Measurements from ENCODE around the gene ALG6. TPM values are rescaled to one million over a fixed set of nuclear protein-coding genes. Genes with fewer than 3 reads are reported as not detected.

ALG6 gene
- total and polyA plus RNA-seq, 2 experiments from 2014 or later = 8.3 to 15.0 TPM

- peaks cover 100% of the 10 kb centered on the region for H3K27me3 ChIP-seq
- no peak overlapping the region for H3K4me3 ChIP-seq
- H3K9me3 ChIP-seq (ENCODE audit: low read depth) = no peaks in the 10 kb centered on the region
- H3K4me1 ChIP-seq (ENCODE audit: low read depth) = no peaks in the 10 kb centered on the region
- H3K36me3 ChIP-seq = no peaks in the 10 kb centered on the region
- H3K27ac ChIP-seq = no peak overlapping the region
- peak; percentile 76 to 77 for DNase-seq (ENCODE audit: low read depth in 1 of 2, low spot score in 1 of 2)
- TF ChIP-seq CTCF (IDR thresholded peaks at IDR 0.05; ENCODE audit: low read depth, low read length) = peak; percentile 78
These were observed 39.9 kb upstream of the ALG6 start for GRCh38 chr1:63327417-63328054.

GRCh38 chr1:63328122-63328521, 39.3 kb upstream of the ALG6 start:
- Histone ChIP-seq H3K27ac (no peak overlapping the region), H3K4me1 (ENCODE audit: low read depth) (no peaks in the 10 kb centered on the region), H3K27me3 (peaks cover 100% of the 10 kb centered on the region), H3K36me3 (no peaks in the 10 kb centered on the region), H3K9me3 (ENCODE audit: low read depth) (no peaks in the 10 kb centered on the region), H3K4me3 (no peak overlapping the region)
- no peak for TF ChIP-seq CTCF (IDR thresholded peaks at IDR 0.05; ENCODE audit: low read depth, low read length)
- DNase-seq (ENCODE audit: low read depth in 1 of 2, low spot score in 1 of 2) = no peak

- DNase-seq (ENCODE audit: low read depth in 1 of 2, low spot score in 1 of 2) = no peak
- no peak overlapping the region for H3K27ac ChIP-seq
- no peak overlapping the region for H3K4me3 ChIP-seq
- no peak for TF ChIP-seq CTCF (IDR thresholded peaks at IDR 0.05; ENCODE audit: low read depth, low read length)
- H3K27me3 ChIP-seq = peaks cover 100% of the 10 kb centered on the region
- no peaks in the 10 kb centered on the region for H3K36me3 ChIP-seq
- no peaks in the 10 kb centered on the region for H3K9me3 ChIP-seq (ENCODE audit: low read depth)
- H3K4me1 ChIP-seq (ENCODE audit: low read depth) = no peaks in the 10 kb centered on the region
These were observed 38.6 kb upstream of the ALG6 start for GRCh38 chr1:63328781-63329180.

GRCh38 chr1:63329621-63330330, 37.7 kb upstream of the ALG6 start:
- Histone ChIP-seq H3K27me3 (peaks cover 100% of the 10 kb centered on the region), H3K9me3 (ENCODE audit: low read depth) (no peaks in the 10 kb centered on the region), H3K4me1 (ENCODE audit: low read depth) (no peaks in the 10 kb centered on the region), H3K36me3 (no peaks in the 10 kb centered on the region), H3K4me3 (no peak overlapping the region), H3K27ac (no peak overlapping the region)
- no peak for TF ChIP-seq CTCF (IDR thresholded peaks at IDR 0.05; ENCODE audit: low read depth, low read length)
- no peak for DNase-seq (ENCODE audit: low read depth in 1 of 2, low spot score in 1 of 2)

- Histone ChIP-seq H3K27ac (no peak overlapping the region), H3K9me3 (ENCODE audit: low read depth) (no peaks in the 10 kb centered on the region), H3K4me1 (ENCODE audit: low read depth) (no peaks in the 10 kb centered on the region), H3K27me3 (peaks cover 99% of the 10 kb centered on the region), H3K4me3 (no peak overlapping the region), H3K36me3 (no peaks in the 10 kb centered on the region)
- DNase-seq (ENCODE audit: low read depth in 1 of 2, low spot score in 1 of 2) = no peak
- TF ChIP-seq CTCF (IDR thresholded peaks at IDR 0.05; ENCODE audit: low read depth, low read length) = no peak
These were observed 37.0 kb upstream of the ALG6 start for GRCh38 chr1:63330331-63330916.

Data from cardiac muscle cell (in vitro differentiated cells and primary cell).